Panc1 (cell line): ENCODE results near the gene TESK1. TPM values are rescaled to one million over a fixed set of nuclear protein-coding genes. Genes with fewer than 3 reads are reported as not detected.

Experiments
- ATAC-seq: fragments of 200-7000 bp; cut with Tn5 transposase; 2 replicates; pipeline ENCODE4 v1.9.1; 2020; ENCODE audit warnings: mild to moderate bottlenecking, moderate library complexity
- BruUV-seq: library from RNA; stranded (reverse); fragments of 400-500 nt; replicated peaks from 2 replicates; lab custom pipeline; 2021; lab: Mats Ljungman, UMichigan
- CTCF ChIA-PET: fragments of 300-600 bp; sonication (Branson Sonifier 250); formaldehyde crosslinking; loops from one replicate; lab custom pipeline; 2022; ENCODE audit warnings: antibody characterized with exemption; lab: Charles Lee
- POLR2A ChIA-PET: fragments of 300-600 bp; sonication (Branson Sonifier 250); formaldehyde crosslinking; loops from one replicate; lab custom pipeline; 2022; ENCODE audit warnings: antibody characterized with exemption; lab: Charles Lee
- DNase-seq: peaks from one replicate; pipeline ENCODE4 v3.0.0-alpha.2; 2010; ENCODE audit warnings: low read depth, low spot score
- H3K27ac ChIP-seq: 2 replicates; pipeline ENCODE4 v1.5.1; 2011; ENCODE audit warnings: mild to moderate bottlenecking, low read length, inconsistent platforms
- H3K27me3 ChIP-seq: fragments of 200-500 bp; sonication (Bioruptor generic); 2 replicates; pipeline ENCODE4 v1.6.0; 2014; ENCODE audit warnings: low read length, inconsistent platforms; ENCODE audit not compliant: control insufficient read depth, insufficient read depth
- H3K36me3 ChIP-seq: fragments of 200-500 bp; sonication (Bioruptor generic); 2 replicates; pipeline ENCODE4 v1.5.1; 2014; ENCODE audit warnings: inconsistent platforms, mild to moderate bottlenecking, low read length, moderate library complexity; ENCODE audit not compliant: control insufficient read depth, insufficient read depth
- H3K4me1 ChIP-seq: 2 replicates; pipeline ENCODE4 v1.5.1; 2011; ENCODE audit warnings: inconsistent platforms, mild to moderate bottlenecking, low read length, moderate library complexity; ENCODE audit not compliant: control insufficient read depth, insufficient read depth
- H3K4me3 ChIP-seq, 2 experiments: 2 replicates each; pipeline ENCODE4 v1.5.1; 2011 to 2012; ENCODE audit warnings: low read depth in 2 of 2, low read length in 2 of 2, mild to moderate bottlenecking in 2 of 2, inconsistent platforms in 1 of 2, moderate library complexity in 1 of 2
- H3K9me3 ChIP-seq: fragments of 200-500 bp; sonication (Bioruptor generic); 2 replicates; pipeline ENCODE4 v1.5.1; 2014; ENCODE audit warnings: low read depth, mild to moderate bottlenecking, inconsistent platforms, low read length, moderate library complexity; ENCODE audit not compliant: control insufficient read depth, insufficient read depth
- CTCF ChIP-seq: fragments of 450-650 bp; IDR thresholded peaks from 2 replicates; pipeline ENCODE4 v1.5.1; 2017; ENCODE audit warnings: mild to moderate bottlenecking
- POLR2AphosphoS5 ChIP-seq: IDR thresholded peaks from 2 replicates; pipeline ENCODE4 v1.6.1; 2012; ENCODE audit warnings: mild to moderate bottlenecking, low read depth, low read length, moderate library complexity
- REST ChIP-seq, 2 experiments: IDR thresholded peaks; 2 replicates each; pipeline ENCODE4 v1.6.1; 2011 to 2012; ENCODE audit warnings: low read depth in 2 of 2, control low read depth in 1 of 2, low read length in 1 of 2, mild to moderate bottlenecking in 1 of 2, moderate library complexity in 1 of 2; ENCODE audit not compliant: insufficient read depth in 1 of 2
- SIN3A ChIP-seq: IDR thresholded peaks from 2 replicates; pipeline ENCODE4 v1.6.1; 2012; ENCODE audit warnings: low read depth, mild to moderate bottlenecking, low read length, moderate library complexity, borderline replicate concordance; ENCODE audit not compliant: insufficient read depth
- TCF7L2 ChIP-seq: IDR thresholded peaks from 2 replicates; pipeline ENCODE4 v1.6.1; 2011; ENCODE audit warnings: mild to moderate bottlenecking, low read depth, low read length, inconsistent platforms
- in situ Hi-C: cut with HindIII; loops from 2 replicates; pipeline ENCODE4 v1.10.0; 2016; ENCODE audit warnings: low sequenced_read_pairs, low pct_unique_long_range_greater_than_20kb
- intact Hi-C: fragments of 100-400 bp; cut with micrococcal nuclease; formaldehyde crosslinking; loops from one replicate; pipeline ENCODE4 v1.10.0; 2022; ENCODE audit not compliant: unreplicated experiment
- total RNA-seq: library from RNA; stranded (reverse); gene quantifications from one replicate; pipeline ENCODE4 v1.2.1, GENCODE V29; 2021; ENCODE audit not compliant: unreplicated experiment

Gene TESK1
- total RNA-seq, 1 experiment from 2014 or later = 55.0 TPM

- in situ Hi-C loops = no loop called here
- ATAC-seq (peak; percentile 54), DNase-seq (no peak)
- Histone ChIP-seq H3K4me1 (peaks cover 4% of the 10 kb centered on the region), H3K4me3 (no peak overlapping the region), H3K27ac (no peak overlapping the region), H3K36me3 (no peaks in the 10 kb centered on the region), H3K27me3 (no peaks in the 10 kb centered on the region), H3K9me3 (no peaks in the 10 kb centered on the region)
- POLR2A ChIA-PET = no interaction called here
- intact Hi-C loops = no loop called here
- CTCF ChIA-PET = interaction anchor here (1.3 kb wide), 1 partner anchor 39 kb away, joined by 3 read pairs; no protein-coding TSS in a partner anchor
- no TSS peak for BruUV-seq
- no peak for TF ChIP-seq CTCF
- peak; percentile 27; the same call in 1 of the 2 replicates for TF ChIP-seq POLR2AphosphoS5
Measured at GRCh38 chr9:35560625-35561337, 44.3 kb upstream of the TESK1 start.

- ChIA-PET POLR2A (no interaction called here), CTCF (interaction anchor here (1.3 kb wide), 1 partner anchor 38 kb away, joined by 3 read pairs; no protein-coding TSS in a partner anchor)
- BruUV-seq = no TSS peak
- ATAC-seq (no peak), DNase-seq (no peak)
- Histone ChIP-seq H3K9me3 (no peaks in the 10 kb centered on the region), H3K27me3 (no peaks in the 10 kb centered on the region), H3K4me1 (peaks cover 4% of the 10 kb centered on the region), H3K4me3 (no peak overlapping the region), H3K36me3 (no peaks in the 10 kb centered on the region), H3K27ac (no peak overlapping the region)
- in situ Hi-C loops = no loop called here
- intact Hi-C loops = no loop called here
- TF ChIP-seq POLR2AphosphoS5 = no peak
- no peak for TF ChIP-seq SIN3A
- no peak for TF ChIP-seq TCF7L2
- TF ChIP-seq CTCF = no peak
- TF ChIP-seq REST (IDR thresholded peaks at IDR 0.05; ENCODE audit: insufficient read depth in 1 of 2, low read depth in 2 of 2, low read length in 1 of 2) = no peak
Measured at GRCh38 chr9:35561468-35562261, 43.4 kb upstream of the TESK1 start.
